Dendritic cell treated with granulocyte-macrophage colony-stimulating factor and Interleukin-4, amounts not matched to agents 40 ng/mL and 50 ng/mL, for 4 days (primary cell): ENCODE data around the gene DSTN.

Source experiments
- H3K27ac Mint-ChIP-seq: one replicate; pipeline ENCODE4 v1.8.0; 2022; ENCODE audit warnings: mild to moderate bottlenecking, mixed read lengths
- H3K27me3 Mint-ChIP-seq: one replicate; pipeline ENCODE4 v1.8.0; 2022; ENCODE audit warnings: mild to moderate bottlenecking, mixed read lengths
- H3K36me3 Mint-ChIP-seq: one replicate; pipeline ENCODE4 v1.8.0; 2022; ENCODE audit warnings: low read depth, mixed read lengths
- H3K4me1 Mint-ChIP-seq: one replicate; pipeline ENCODE4 v1.8.0; 2022; ENCODE audit warnings: low read depth, mixed read lengths
- H3K4me3 Mint-ChIP-seq: one replicate; pipeline ENCODE4 v1.8.0; 2022; ENCODE audit warnings: mild to moderate bottlenecking, moderate library complexity, mixed read lengths
- H3K9me3 Mint-ChIP-seq: one replicate; pipeline ENCODE4 v1.8.0; 2022; ENCODE audit warnings: mixed read lengths
- intact Hi-C: fragments of 100-400 bp; cut with micrococcal nuclease; formaldehyde crosslinking; loops from one replicate; pipeline ENCODE4 v1.15.0; 2022

DSTN gene

GRCh38 chr20:17622086-17622850 is 52.4 kb downstream of the DSTN start:
- no peaks in the 10 kb centered on the region for H3K9me3 Mint-ChIP-seq
- no peaks in the 10 kb centered on the region for H3K27me3 Mint-ChIP-seq
- no peak overlapping the region for H3K27ac Mint-ChIP-seq
- intact Hi-C loops: no loop called here
- H3K4me3 Mint-ChIP-seq: no peak overlapping the region
- peaks cover 6% of the 10 kb centered on the region for H3K4me1 Mint-ChIP-seq
- H3K36me3 Mint-ChIP-seq: peaks cover 100% of the 10 kb centered on the region

- H3K36me3 Mint-ChIP-seq: peaks cover 100% of the 10 kb centered on the region
- H3K27me3 Mint-ChIP-seq: no peaks in the 10 kb centered on the region
- H3K27ac Mint-ChIP-seq: no peak overlapping the region
- intact Hi-C loops: no loop called here
- H3K4me1 Mint-ChIP-seq: peaks cover 13% of the 10 kb centered on the region
- H3K9me3 Mint-ChIP-seq: no peaks in the 10 kb centered on the region
- no peak overlapping the region for H3K4me3 Mint-ChIP-seq
These were observed 53.1 kb downstream of the DSTN start for GRCh38 chr20:17622851-17623508.

- Mint-ChIP-seq H3K27ac (no peak overlapping the region), H3K4me1 (peaks cover 24% of the 10 kb centered on the region), H3K4me3 (no peak overlapping the region), H3K9me3 (no peaks in the 10 kb centered on the region), H3K36me3 (peaks cover 100% of the 10 kb centered on the region), H3K27me3 (no peaks in the 10 kb centered on the region)
- intact Hi-C loops: no loop called here
These were observed 54.2 kb downstream of the DSTN start for GRCh38 chr20:17624070-17624469.

GRCh38 chr20:17624551-17625245 is 54.8 kb downstream of the DSTN start:
- Mint-ChIP-seq H3K4me3 (no peak overlapping the region), H3K36me3 (peaks cover 100% of the 10 kb centered on the region), H3K27ac (no peak overlapping the region), H3K9me3 (no peaks in the 10 kb centered on the region), H3K27me3 (no peaks in the 10 kb centered on the region), H3K4me1 (peaks cover 31% of the 10 kb centered on the region)
- intact Hi-C loops: no loop called here

- Mint-ChIP-seq H3K9me3 (no peaks in the 10 kb centered on the region), H3K27me3 (no peaks in the 10 kb centered on the region), H3K27ac (no peak overlapping the region), H3K4me3 (no peak overlapping the region), H3K4me1 (peaks cover 31% of the 10 kb centered on the region), H3K36me3 (peaks cover 100% of the 10 kb centered on the region)
- intact Hi-C loops: no loop called here
These were observed 55.6 kb downstream of the DSTN start for GRCh38 chr20:17625246-17626051.

- Mint-ChIP-seq H3K4me1 (peaks cover 31% of the 10 kb centered on the region), H3K36me3 (peaks cover 100% of the 10 kb centered on the region), H3K9me3 (no peaks in the 10 kb centered on the region), H3K27ac (no peak overlapping the region), H3K27me3 (no peaks in the 10 kb centered on the region), H3K4me3 (no peak overlapping the region)
- intact Hi-C loops: no loop called here
These were observed 56.5 kb downstream of the DSTN start for GRCh38 chr20:17626217-17627007.

GRCh38 chr20:17627101-17627955 is 57.5 kb downstream of the DSTN start:
- Mint-ChIP-seq H3K36me3 (peaks cover 100% of the 10 kb centered on the region), H3K27ac (peak overlapping the region; percentile 43)

GRCh38 chr20:17628101-17628841 is 58.4 kb downstream of the DSTN start:
- intact Hi-C loops: no loop called here
- Mint-ChIP-seq H3K27ac (peak overlapping the region; percentile 33), H3K4me3 (no peak overlapping the region), H3K36me3 (peaks cover 100% of the 10 kb centered on the region), H3K27me3 (no peaks in the 10 kb centered on the region), H3K4me1 (peaks cover 34% of the 10 kb centered on the region), H3K9me3 (no peaks in the 10 kb centered on the region)

More at GRCh38 chr20:17627101-17627955, 57.5 kb downstream of the DSTN start:
- no peaks in the 10 kb centered on the region for H3K9me3 Mint-ChIP-seq
- H3K27me3 Mint-ChIP-seq: no peaks in the 10 kb centered on the region
- H3K4me3 Mint-ChIP-seq: no peak overlapping the region
- peaks cover 31% of the 10 kb centered on the region for H3K4me1 Mint-ChIP-seq
- intact Hi-C loops: no loop called here

- Mint-ChIP-seq H3K9me3 (no peaks in the 10 kb centered on the region), H3K27ac (no peak overlapping the region), H3K4me3 (no peak overlapping the region), H3K4me1 (peaks cover 41% of the 10 kb centered on the region), H3K27me3 (no peaks in the 10 kb centered on the region), H3K36me3 (peaks cover 100% of the 10 kb centered on the region)
- intact Hi-C loops: no loop called here
These were observed 59.1 kb downstream of the DSTN start for GRCh38 chr20:17629025-17629424.

GRCh38 chr20:17629678-17630089 is 59.8 kb downstream of the DSTN start:
- Mint-ChIP-seq H3K9me3 (no peaks in the 10 kb centered on the region), H3K27ac (no peak overlapping the region), H3K27me3 (no peaks in the 10 kb centered on the region), H3K36me3 (peaks cover 98% of the 10 kb centered on the region), H3K4me1 (peaks cover 48% of the 10 kb centered on the region), H3K4me3 (no peak overlapping the region)
- intact Hi-C loops: no loop called here

GRCh38 chr20:17630151-17630805 is 60.4 kb downstream of the DSTN start:
- Mint-ChIP-seq H3K27ac (no peak overlapping the region), H3K36me3 (peaks cover 92% of the 10 kb centered on the region)

More at GRCh38 chr20:17630151-17630805, 60.4 kb downstream of the DSTN start:
- Mint-ChIP-seq H3K4me3 (no peak overlapping the region), H3K27me3 (no peaks in the 10 kb centered on the region), H3K9me3 (no peaks in the 10 kb centered on the region), H3K4me1 (peaks cover 54% of the 10 kb centered on the region)
- intact Hi-C loops: no loop called here
